CD4-positive, alpha-beta T cell treated with Interferon alpha-2 for 1 hour (primary cell): ENCODE results near the gene TRIML2.

ENCODE experiments used
- DNase-seq, 2 donors: peaks; one replicate each; pipeline ENCODE4 v3.0.0-alpha.2; 2020 to 2022

TRIML2 gene

GRCh38 chr4:188109157-188109755 is at the start of gene TRIML2:
TSS of gene TRIML2 (minus strand) at chr4:188109603. CDS start at chr4:188105368, 4,235 bp downstream.
- no peak for DNase-seq

- no peak for DNase-seq
These were observed 48.9 kb upstream of the TRIML2 start for GRCh38 chr4:188158336-188158735.

GRCh38 chr4:188154668-188155405 is 45.4 kb upstream of the TRIML2 start:
- DNase-seq, result no peak

- DNase-seq, result no peak
These were observed 38.4 kb upstream of the TRIML2 start for GRCh38 chr4:188147776-188148175.

- no peak for DNase-seq
These were observed 37.8 kb upstream of the TRIML2 start for GRCh38 chr4:188147176-188147575.

- DNase-seq, result no peak
These were observed 37.2 kb upstream of the TRIML2 start for GRCh38 chr4:188146618-188147017.

GRCh38 chr4:188145601-188146000 is 36.2 kb upstream of the TRIML2 start:
- no peak for DNase-seq

GRCh38 chr4:188143731-188144130 is 34.3 kb upstream of the TRIML2 start:
- no peak for DNase-seq

GRCh38 chr4:188139671-188140070 is 30.3 kb upstream of the TRIML2 start:
- no peak for DNase-seq

- no peak for DNase-seq
These were observed 29.7 kb upstream of the TRIML2 start, which contains the start of gene TRIML1 for GRCh38 chr4:188139141-188139540. TSS of gene TRIML1 (plus strand) at chr4:188139441. CDS start at chr4:188139559, 118 bp downstream.

- DNase-seq, result no peak
These were observed 28.8 kb upstream of the TRIML2 start for GRCh38 chr4:188138227-188138626.

- no peak for DNase-seq
These were observed 22.8 kb upstream of the TRIML2 start for GRCh38 chr4:188132232-188132631.

GRCh38 chr4:188130355-188130754 is 21.0 kb upstream of the TRIML2 start:
- DNase-seq, result no peak

GRCh38 chr4:188127214-188127874 is 17.9 kb upstream of the TRIML2 start:
- DNase-seq, result no peak

GRCh38 chr4:188121530-188121929 is 12.1 kb upstream of the TRIML2 start:
- no peak for DNase-seq

- DNase-seq, result no peak
These were observed 8.4 kb upstream of the TRIML2 start for GRCh38 chr4:188117631-188118324.

- no peak for DNase-seq
These were observed 3.8 kb upstream of the TRIML2 start for GRCh38 chr4:188113156-188113555.

- DNase-seq, result no peak
These were observed 2.6 kb upstream of the TRIML2 start for GRCh38 chr4:188111955-188112354.

- no peak for DNase-seq
These were observed 1.5 kb upstream of the TRIML2 start for GRCh38 chr4:188110741-188111471.

GRCh38 chr4:188110036-188110435 is 633 bp upstream of the TRIML2 start:
- DNase-seq, result no peak

- no peak for DNase-seq
These were observed 1.2 kb downstream of the TRIML2 start for GRCh38 chr4:188107931-188108843.

- no peak for DNase-seq
These were observed 2.9 kb downstream of the TRIML2 start for GRCh38 chr4:188106454-188106853.
